NCI-H345 treated with DMSO at 0.1 percent for 48 hours (cell line): ENCODE results near the gene NOL9.
"Not testable (repeated sequence)": the region's sequence is repeated elsewhere in the genome, so short reads cannot be mapped to it uniquely, and the experiment has no call there.

Experiments used
- DNase-seq: peaks from one replicate; lab custom pipeline; 2025; ENCODE audit not compliant: unreplicated experiment; lab: John Stamatoyannopoulos, UW

NOL9 gene

DNA sequence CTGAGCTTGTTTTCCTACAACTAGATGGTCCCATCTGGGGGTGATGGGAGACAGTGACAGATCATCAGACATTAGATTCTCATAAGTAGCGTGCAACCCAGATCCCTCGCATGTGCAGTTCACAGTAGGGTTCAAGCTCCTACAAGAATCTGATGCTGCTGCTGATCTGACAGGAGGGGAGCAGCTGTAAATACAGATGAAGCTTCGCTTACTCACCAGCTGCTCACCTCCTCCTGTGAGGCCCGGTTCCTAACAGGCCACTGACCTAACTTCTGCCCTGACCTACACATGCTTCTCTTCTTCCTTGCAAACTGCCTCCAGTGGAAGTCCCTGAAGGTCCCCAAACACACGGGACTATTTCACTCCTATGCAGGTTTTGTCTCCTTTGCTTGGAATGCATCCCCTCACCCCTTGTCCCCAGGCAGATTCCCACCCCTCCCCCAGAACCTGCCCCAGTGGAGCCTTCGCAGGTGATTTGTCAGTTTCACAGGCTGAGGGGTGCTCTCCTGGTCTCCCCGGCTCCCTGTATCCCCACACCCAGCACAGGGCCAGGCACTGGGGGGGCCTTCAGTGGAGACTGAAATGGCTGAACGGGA lies 19.8 kb upstream of the NOL9 start:
- DNase-seq, result no peak

- no peak for DNase-seq
These were observed 18.5 kb upstream of the NOL9 start for GRCh38 chr1:6572653-6573383.

DNA sequence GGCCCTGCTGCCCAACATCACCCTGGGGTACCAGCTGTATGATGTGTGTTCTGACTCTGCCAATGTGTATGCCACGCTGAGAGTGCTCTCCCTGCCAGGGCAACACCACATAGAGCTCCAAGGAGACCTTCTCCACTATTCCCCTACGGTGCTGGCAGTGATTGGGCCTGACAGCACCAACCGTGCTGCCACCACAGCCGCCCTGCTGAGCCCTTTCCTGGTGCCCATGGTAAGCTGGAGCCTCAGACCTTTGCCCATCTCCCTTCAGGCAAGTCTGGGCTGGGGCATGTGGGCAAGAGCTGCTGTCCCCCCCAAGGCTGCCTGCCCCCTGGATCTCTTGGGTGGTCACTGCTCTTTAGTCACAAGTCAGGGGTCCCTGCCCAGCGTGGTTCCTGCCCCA lies 16.7 kb upstream of the NOL9 start:
- no peak for DNase-seq

DNA sequence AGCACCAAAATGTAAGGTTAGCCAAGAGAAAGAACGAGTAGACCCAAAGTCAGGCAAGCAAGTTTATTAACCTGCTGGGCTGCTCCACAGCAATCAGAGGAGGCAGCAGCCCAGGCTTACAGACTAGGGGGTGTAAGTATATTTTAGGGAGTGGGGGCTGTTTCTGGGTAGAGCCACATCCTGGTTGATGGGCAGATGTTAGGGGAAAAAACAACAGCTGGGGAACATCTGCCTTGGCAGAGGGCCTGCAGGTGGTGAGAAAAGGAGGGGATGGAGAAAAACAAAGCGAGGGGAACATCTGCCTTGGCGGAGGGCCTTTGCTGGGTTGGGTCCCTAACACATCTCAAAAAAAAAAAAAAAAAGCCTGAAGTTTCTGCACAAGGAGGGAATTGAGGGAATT lies 15.8 kb upstream of the NOL9 start:
- no peak for DNase-seq

GRCh38 chr1:6569033-6569432 lies 14.7 kb upstream of the NOL9 start:
- no peak for DNase-seq

DNA sequence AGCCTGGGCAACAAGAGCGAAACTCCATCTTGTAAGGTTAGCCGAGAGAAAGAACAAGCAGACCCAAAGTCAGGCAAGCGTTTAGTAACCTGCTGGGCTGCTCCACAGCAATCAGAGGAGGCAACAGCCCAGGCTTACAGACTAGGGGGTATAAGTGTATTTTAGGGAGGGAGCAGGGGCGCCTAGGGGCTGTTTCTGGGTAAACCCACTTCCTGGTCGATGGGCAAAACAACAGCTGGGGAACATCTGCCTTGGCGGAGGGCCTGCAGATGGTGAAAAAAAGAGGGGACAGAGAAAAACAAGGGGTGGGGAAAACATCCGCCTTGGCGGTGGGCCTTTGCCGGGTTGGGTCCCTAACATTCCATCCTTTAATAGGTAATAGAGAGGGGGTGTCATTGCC lies 6.0 kb upstream of the NOL9 start:
- DNase-seq, result no peak

DNA sequence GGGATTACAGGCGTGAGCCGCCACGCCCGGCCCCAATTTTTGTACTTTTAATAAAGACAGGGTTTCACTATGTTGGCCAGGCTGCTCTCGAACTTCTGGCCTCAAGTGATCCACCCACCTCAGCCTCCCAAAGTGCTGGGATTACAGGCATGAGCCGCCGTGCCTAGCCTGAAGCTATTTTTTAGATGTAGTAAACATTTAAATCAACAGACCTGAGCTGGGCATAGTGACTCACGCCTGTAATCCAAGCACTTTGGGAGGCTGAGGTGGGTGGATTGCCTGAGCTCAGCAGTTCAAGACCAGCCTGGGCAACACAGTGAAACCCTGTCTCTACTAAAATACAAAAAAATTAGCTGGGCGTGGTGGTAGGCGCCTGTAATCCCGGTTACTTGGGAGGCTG lies 4.8 kb upstream of the NOL9 start:
- not testable (repeated sequence) for DNase-seq

- no peak for DNase-seq
These were observed 3.3 kb upstream of the NOL9 start for GRCh38 chr1:6557597-6557996.

- no peak for DNase-seq
These were observed 830 bp upstream of the NOL9 start, which contains the start of gene TAS1R1 for GRCh38 chr1:6554907-6555778. TSS of gene TAS1R1 (plus strand) at chr1:6555307. CDS start at chr1:6555374, 67 bp downstream.

DNA sequence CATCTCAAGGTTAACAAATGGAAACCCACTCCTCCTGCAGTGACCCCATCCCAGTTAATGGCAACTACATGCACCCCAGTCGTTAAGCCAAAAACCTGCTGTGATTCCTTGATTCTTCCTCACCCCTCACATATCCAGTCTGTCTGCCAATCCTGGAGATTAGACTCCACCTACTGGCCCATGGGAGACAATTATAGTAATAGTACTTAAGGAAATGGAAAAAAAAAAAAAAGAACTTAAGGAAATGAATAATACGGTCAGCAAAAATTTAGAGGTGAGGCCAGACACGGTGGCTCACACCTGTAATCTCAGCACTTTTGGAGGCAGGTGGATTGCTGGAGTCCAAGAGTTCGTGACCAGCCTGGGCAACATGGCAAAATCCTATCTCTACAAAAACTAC lies 7.0 kb downstream of the NOL9 start:
- no peak for DNase-seq

DNA sequence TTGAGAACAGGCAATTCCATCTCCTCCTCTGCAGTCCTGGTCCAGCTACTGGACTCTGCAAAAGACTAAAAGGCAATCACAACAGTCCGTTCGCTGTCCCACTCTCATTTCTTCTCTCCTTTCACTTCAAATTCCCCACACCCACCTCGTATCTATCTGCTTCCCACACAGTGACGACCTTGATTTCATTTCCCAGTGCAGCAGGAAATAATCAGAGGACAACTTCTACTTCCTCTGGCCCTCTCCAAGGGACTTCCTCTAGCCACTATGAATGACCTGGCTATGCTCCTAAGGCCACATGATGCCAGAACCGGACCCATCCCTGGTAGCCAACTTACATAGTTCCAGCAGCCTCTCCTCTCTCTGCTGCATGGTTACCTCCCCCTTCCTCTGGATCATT lies 8.0 kb downstream of the NOL9 start:
- no peak for DNase-seq

DNA sequence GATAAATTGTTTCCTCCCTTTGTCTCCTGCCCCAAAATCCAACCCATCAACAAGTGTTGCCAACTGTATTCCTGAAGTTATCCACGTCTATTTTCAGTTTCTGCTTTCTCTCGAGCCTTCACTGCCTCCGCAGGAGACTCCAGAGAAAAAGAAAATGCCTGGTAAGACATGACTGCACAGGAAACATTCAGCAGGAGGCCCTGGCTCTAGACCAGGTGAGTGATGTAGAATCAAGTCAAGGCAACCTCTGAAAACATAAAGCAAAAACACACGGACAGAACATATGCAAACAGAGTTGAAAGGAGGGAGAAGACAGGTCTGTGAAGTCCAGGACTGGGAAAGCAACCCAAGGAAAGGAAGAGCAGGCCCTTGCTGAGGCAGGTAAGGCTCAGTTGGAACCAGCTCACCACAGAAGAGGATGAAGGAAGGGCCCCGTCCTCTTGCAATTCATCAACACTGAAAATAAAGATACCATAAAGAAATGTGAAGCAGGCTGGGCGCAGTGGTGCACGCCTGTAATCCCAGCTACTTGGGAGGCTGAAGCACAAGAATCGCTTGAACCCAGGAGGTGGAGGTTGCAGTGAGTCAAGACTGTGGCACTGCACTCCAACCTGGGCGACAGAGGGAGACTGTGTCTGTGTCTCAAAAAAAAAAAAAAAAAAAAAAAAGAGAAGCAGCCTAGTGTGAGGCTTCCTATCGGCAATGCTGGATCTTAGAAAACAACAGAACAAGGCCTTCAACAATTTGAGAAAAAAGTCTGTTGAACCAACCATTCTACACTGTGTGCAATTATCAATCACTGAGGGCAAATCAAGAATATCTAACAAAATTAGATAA lies 8.8 kb downstream of the NOL9 start:
- no peak for DNase-seq

DNA sequence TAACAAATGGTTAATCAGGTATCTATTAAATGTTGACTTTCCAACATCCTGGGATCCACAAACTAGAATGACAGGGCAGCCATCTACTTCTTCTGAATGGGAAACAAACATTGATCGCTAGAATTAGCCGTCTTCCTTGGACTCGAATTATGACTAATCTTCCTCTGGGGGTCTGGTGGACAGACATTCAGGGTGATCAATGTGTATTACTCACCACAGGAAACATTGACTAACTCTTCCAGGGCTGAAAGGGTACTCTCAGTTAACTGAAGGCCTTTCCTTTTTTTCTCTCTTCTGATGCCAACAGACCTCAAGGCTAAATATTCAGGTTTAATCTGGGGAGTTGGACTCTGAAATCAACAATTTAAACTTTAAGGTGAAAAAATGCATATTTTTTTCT lies 9.5 kb downstream of the NOL9 start:
- no peak for DNase-seq

- no peak for DNase-seq
These were observed 15.4 kb downstream of the NOL9 start for GRCh38 chr1:6538956-6539355.

DNA sequence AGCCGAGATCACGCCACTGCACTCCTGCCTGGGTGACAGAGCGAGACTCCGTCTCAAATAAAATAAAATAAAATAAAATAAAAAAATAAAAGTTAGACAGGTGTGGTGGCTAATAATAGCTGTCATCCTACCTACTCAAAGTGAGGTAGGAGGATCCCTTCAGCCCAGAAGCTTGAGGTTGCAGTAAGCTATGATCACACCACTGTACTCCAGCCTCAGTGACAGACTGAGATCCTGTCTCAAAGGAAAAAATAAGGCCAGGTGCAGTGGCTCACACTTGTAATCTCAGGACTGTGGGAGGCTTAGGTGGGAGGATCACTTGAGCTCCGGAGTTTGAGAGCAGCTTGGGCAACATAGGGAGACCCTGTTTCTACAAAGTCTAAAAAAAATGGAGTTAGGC lies 18.0 kb downstream of the NOL9 start:
- DNase-seq, result no peak

DNA sequence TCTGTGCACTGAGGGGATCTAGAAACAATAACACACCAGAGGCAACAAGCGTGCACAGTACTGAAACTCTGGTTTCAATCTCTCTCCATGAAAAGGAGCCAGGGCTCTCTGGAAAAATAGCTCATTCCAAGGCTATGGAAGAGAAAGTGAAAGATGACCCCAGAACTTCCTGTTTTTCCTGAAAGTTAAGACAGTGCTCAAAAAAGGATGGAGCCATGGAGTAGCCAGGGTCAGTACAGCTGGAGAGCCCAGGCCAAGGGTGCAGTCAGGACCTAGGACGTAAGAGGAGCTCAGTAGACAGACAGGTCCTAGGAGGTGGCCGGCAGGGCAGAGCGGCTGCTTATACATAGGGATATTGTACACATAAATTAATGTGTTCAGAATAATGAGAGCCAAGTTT lies 19.1 kb downstream of the NOL9 start:
- no peak for DNase-seq

DNA sequence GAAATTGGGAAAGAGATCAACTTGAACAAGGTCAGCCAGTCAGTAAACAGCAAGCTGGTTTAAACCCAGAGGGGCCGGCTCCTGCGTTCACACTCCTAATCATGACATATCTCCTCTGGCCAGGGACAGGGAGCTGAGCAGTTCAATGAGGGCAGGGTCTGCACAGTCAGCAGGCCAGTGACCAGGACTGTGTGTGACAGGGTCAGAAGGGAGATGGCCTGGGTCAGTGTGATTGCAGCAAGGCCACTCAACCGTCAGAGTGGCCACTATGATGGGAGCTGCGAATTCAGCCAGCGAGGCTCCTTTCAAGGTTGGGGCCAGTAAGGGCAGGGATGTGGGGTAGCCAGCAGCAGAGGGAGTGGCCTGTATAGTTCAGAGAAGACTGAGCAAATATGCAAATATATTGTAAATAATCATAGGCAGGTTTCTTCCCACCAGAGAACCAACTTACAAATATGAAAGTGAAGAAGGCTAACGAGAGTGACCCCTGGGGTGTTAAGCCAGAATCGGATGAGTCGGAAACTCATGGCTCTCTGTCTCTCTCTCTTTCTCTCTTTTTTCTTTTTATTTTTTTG lies 20.0 kb downstream of the NOL9 start:
- DNase-seq, result no peak

GRCh38 chr1:6531996-6532395 lies 22.3 kb downstream of the NOL9 start:
- DNase-seq, result no peak

DNA sequence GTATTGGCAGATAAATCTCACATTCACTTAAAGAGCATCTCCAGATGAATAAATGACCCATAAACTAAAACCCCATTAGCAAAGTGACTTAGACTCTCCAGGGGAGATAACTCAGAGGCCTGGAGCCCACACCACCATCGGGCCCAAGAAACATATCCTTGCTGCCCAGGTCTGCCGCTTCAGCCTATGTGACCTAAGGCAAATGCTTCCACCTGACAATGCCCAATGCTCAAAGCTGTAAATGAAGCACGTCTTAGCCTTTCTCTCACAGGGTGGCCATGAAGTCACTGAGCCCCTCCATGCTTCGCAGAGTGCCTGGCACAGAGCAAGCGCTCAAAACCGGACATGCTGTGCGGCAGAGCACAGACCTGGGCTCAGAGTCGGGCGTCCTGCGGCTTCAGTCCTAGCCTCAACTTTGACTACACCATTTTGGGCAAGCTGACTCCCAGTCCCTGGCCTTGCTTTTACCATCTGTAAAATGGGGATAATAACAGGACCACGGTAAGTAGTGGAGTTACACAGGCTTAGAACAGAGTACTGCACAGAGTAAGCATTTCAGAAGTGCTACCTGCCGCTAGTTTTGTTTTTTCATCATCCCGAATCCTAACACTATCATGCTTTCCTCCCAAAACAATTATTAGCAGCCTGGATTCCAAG lies 23.7 kb downstream of the NOL9 start:
- no peak for DNase-seq

- no peak for DNase-seq
These were observed 25.8 kb downstream of the NOL9 start for GRCh38 chr1:6528492-6528891.
